Posterior cingulate gyrus (tissue), 11 donors: ENCODE data around the gene GLRX.
"Not testable (repeated sequence)": the region's sequence is repeated elsewhere in the genome, so short reads cannot be mapped to it uniquely, and the experiment has no call there.

Experiments used
- DNase-seq, 10 donors: peaks; one replicate each; pipeline versions ENCODE4 v3.0.0 to v3.0.0-alpha.2; 2020 to 2021; ENCODE audit warnings: mixed read lengths in 3 of 10
- intact Hi-C: fragments of 100-400 bp; cut with DNase I; formaldehyde crosslinking; loops from one replicate; pipeline ENCODE4 v1.15.1; 2023

GLRX gene

GRCh38 chr5:95835682-95836385 lies 13.3 kb upstream of the GLRX start:
- intact Hi-C loops = no loop called here

GRCh38 chr5:95832664-95833063 lies 10.1 kb upstream of the GLRX start:
- DNase-seq = no peak
- intact Hi-C loops = no loop called here

More at GRCh38 chr5:95835682-95836385, 13.3 kb upstream of the GLRX start:
- no peak for DNase-seq

- no peak for DNase-seq
- intact Hi-C loops = no loop called here
Observed at GRCh38 chr5:95830226-95830625, 7.7 kb upstream of the GLRX start.

- intact Hi-C loops = no loop called here
- no peak for DNase-seq
Observed at GRCh38 chr5:95827892-95828246, 5.3 kb upstream of the GLRX start.

- no peak for DNase-seq
- intact Hi-C loops = no loop called here
Observed at GRCh38 chr5:95826949-95827891, 4.7 kb upstream of the GLRX start.

GRCh38 chr5:95825495-95825894 lies 3.0 kb upstream of the GLRX start:
- no peak for DNase-seq
- intact Hi-C loops = no loop called here

GRCh38 chr5:95824747-95825146 lies 2.2 kb upstream of the GLRX start:
- intact Hi-C loops = no loop called here
- DNase-seq = no peak

- DNase-seq = peak in 1 of 10 donors; percentile 87
- intact Hi-C loops = no loop called here
Observed at GRCh38 chr5:95823738-95824609, 1.4 kb upstream of the GLRX start.

- intact Hi-C loops = no loop called here
- DNase-seq = no peak
Observed at GRCh38 chr5:95823218-95823737, 752 bp upstream of the GLRX start.

GRCh38 chr5:95822043-95822541 lies 434 bp downstream of the GLRX start:
- peak in 4 of 10 donors; percentile 31 to 86 (median 40) for DNase-seq
- intact Hi-C loops = no loop called here

GRCh38 chr5:95821110-95822021 lies 1.2 kb downstream of the GLRX start:
- DNase-seq = no peak
- intact Hi-C loops = no loop called here

GRCh38 chr5:95818181-95819147 lies 4.1 kb downstream of the GLRX start:
- DNase-seq = no peak
- intact Hi-C loops = no loop called here

- DNase-seq = no peak
- intact Hi-C loops = no loop called here
Observed at GRCh38 chr5:95817430-95817829, 5.1 kb downstream of the GLRX start.

GRCh38 chr5:95816776-95817175 lies 5.8 kb downstream of the GLRX start:
- DNase-seq = no peak
- intact Hi-C loops = no loop called here

- no peak for DNase-seq
- intact Hi-C loops = no loop called here
Observed at GRCh38 chr5:95816341-95816740, 6.2 kb downstream of the GLRX start.

- intact Hi-C loops = no loop called here
- no peak for DNase-seq
Observed at GRCh38 chr5:95815155-95815729, 7.3 kb downstream of the GLRX start.

GRCh38 chr5:95813035-95813434 lies 9.5 kb downstream of the GLRX start:
- intact Hi-C loops, DNase-seq: not testable (repeated sequence)

- intact Hi-C loops = no loop called here
- no peak for DNase-seq
Observed at GRCh38 chr5:95812074-95812471, 10.5 kb downstream of the GLRX start.
